ENCODE results near the gene SLC25A2.
"Not testable (repeated sequence)": the region's sequence is repeated elsewhere in the genome, so short reads cannot be mapped to it uniquely, and the experiment has no call there.

The SLC25A2 gene

GRCh38 chr5:141303756-141304155, at the start of gene SLC25A2:
SLC25A2 (minus strand) TSS chr5:141304049; CDS start chr5:141303865, 184 bp downstream.
- FAIRE-seq (no peak), DNase-seq (ENCODE audit: insufficient read length, low spot score) (no peak)

DNA sequence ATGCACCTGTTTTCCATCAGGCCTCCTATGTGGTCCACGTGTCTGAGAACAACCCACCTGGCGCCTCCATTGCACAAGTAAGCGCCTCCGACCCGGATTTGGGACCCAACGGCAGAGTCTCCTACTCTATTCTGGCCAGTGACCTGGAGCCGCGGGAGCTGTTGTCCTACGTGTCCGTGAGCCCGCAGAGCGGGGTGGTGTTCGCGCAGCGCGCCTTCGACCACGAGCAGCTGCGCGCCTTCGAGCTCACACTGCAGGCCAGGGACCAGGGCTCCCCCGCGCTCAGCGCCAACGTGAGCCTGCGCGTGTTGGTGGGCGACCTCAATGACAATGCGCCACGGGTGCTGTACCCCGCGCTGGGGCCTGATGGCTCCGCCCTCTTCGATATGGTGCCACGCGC, 47.7 kb upstream of the SLC25A2 start:
- FAIRE-seq (no peak), DNase-seq (ENCODE audit: insufficient read length, low spot score) (no peak)
- TF ChIP-seq, protein P1, sequence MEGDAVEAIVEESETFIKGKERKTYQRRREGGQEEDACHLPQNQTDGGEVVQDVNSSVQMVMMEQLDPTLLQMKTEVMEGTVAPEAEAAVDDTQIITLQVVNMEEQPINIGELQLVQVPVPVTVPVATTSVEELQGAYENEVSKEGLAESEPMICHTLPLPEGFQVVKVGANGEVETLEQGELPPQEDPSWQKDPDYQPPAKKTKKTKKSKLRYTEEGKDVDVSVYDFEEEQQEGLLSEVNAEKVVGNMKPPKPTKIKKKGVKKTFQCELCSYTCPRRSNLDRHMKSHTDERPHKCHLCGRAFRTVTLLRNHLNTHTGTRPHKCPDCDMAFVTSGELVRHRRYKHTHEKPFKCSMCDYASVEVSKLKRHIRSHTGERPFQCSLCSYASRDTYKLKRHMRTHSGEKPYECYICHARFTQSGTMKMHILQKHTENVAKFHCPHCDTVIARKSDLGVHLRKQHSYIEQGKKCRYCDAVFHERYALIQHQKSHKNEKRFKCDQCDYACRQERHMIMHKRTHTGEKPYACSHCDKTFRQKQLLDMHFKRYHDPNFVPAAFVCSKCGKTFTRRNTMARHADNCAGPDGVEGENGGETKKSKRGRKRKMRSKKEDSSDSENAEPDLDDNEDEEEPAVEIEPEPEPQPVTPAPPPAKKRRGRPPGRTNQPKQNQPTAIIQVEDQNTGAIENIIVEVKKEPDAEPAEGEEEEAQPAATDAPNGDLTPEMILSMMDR (IDR thresholded peaks at IDR 0.05; ENCODE audit: insufficient read depth, missing control alignments) = no peak

More at GRCh38 chr5:141303756-141304155, at the start of gene SLC25A2:
- TF ChIP-seq, protein P1 (IDR thresholded peaks at IDR 0.05; ENCODE audit: insufficient read depth, missing control alignments) = no peak

GRCh38 chr5:141349917-141350619, 46.2 kb upstream of the SLC25A2 start, which contains the start of gene PCDHGB1:
PCDHGB1 (plus strand) TSS chr5:141350099; CDS start chr5:141350261, 162 bp downstream.
- DNase-seq (ENCODE audit: insufficient read length, low spot score) = peak; percentile 63
- FAIRE-seq = peak; percentile 25
- TF ChIP-seq, protein P1 (IDR thresholded peaks at IDR 0.05; ENCODE audit: insufficient read depth, missing control alignments) = peak; percentile 62

DNA sequence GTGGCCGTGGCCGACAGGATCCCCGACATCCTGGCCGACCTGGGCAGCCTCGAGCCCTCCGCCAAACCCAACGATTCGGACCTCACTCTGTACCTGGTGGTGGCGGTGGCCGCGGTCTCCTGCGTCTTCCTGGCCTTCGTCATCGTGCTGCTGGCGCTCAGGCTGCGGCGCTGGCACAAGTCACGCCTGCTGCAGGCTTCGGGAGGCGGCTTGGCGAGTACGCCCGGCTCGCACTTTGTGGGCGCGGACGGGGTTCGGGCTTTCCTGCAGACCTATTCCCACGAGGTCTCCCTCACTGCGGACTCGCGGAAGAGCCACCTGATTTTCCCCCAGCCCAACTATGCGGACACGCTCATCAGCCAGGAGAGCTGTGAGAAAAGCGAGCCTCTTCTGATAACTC, 42.2 kb upstream of the SLC25A2 start:
- not testable (repeated sequence) for DNase-seq (ENCODE audit: insufficient read length, low spot score); FAIRE-seq

DNA sequence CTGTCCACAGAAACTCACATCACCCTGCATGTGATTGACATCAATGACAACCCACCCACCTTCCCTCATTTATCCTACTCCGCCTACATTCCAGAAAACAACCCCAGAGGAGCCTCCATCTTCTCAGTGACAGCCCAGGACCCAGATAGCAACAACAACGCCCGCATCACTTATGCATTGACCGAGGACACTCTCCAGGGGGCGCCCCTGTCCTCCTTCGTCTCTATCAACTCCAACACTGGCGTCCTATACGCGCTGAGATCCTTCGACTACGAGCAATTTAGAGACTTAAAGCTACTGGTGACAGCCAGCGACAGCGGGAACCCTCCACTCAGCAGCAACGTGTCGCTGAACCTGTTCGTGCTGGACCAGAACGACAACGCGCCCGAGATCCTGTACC, 41.5 kb upstream of the SLC25A2 start:
- TF ChIP-seq, protein P1 (IDR thresholded peaks at IDR 0.05; ENCODE audit: insufficient read depth, missing control alignments) = no peak
- FAIRE-seq (no peak), DNase-seq (ENCODE audit: insufficient read length, low spot score) (no peak)

GRCh38 chr5:141343953-141344463, 40.2 kb upstream of the SLC25A2 start:
- no peak for DNase-seq (ENCODE audit: insufficient read length, low spot score)
- TF ChIP-seq, protein P1 (IDR thresholded peaks at IDR 0.05; ENCODE audit: insufficient read depth, missing control alignments) = no peak

GRCh38 chr5:141343242-141343952, 39.5 kb upstream of the SLC25A2 start, which contains the start of gene PCDHGA3:
PCDHGA3 (plus strand) TSS chr5:141343829; CDS start chr5:141344034, 205 bp downstream.
- TF ChIP-seq, protein P1 (IDR thresholded peaks at IDR 0.05; ENCODE audit: insufficient read depth, missing control alignments) = no peak
- no peak for FAIRE-seq
- no peak for DNase-seq (ENCODE audit: insufficient read length, low spot score)

More at GRCh38 chr5:141343953-141344463, 40.2 kb upstream of the SLC25A2 start:
- FAIRE-seq = no peak
